Hepatic stellate cell (primary cell): ENCODE measurements around the gene RLF.

Experiments
- DNase-seq: peaks from one replicate; pipeline ENCODE4 v3.0.0; 2011; ENCODE audit warnings: low spot score

The RLF gene

GRCh38 chr1:40274331-40274730 lies 113.1 kb downstream of the RLF start:
- no peak for DNase-seq

GRCh38 chr1:40276122-40276521 lies 114.9 kb downstream of the RLF start:
- DNase-seq, result no peak

GRCh38 chr1:40281853-40282252 lies 120.7 kb downstream of the RLF start:
- no peak for DNase-seq
